Measurements from ENCODE around the gene PDE4B.

GRCh38 chr1:66265796-66266195 lies 473.1 kb downstream of the PDE4B start:
- TF ChIP-seq GLMP (CRISPR knock-in tag; IDR thresholded peaks at IDR 0.05; ENCODE audit: borderline replicate concordance) (no peak), SMARCC2 (IDR thresholded peaks at IDR 0.05) (no peak), MAFG (CRISPR knock-in tag; IDR thresholded peaks at IDR 0.05) (no peak), KDM2A (CRISPR knock-in tag; IDR thresholded peaks at IDR 0.05; ENCODE audit: borderline replicate concordance, low read depth) (no peak), ZNF121 (CRISPR knock-in tag; IDR thresholded peaks at IDR 0.05) (no peak), TAF1 (CRISPR knock-in tag; IDR thresholded peaks at IDR 0.05) (no peak), ZNF552 (CRISPR knock-in tag; IDR thresholded peaks at IDR 0.05; ENCODE audit: borderline replicate concordance) (no peak), ZNF75D (CRISPR knock-in tag; IDR thresholded peaks at IDR 0.05; ENCODE audit: borderline replicate concordance) (no peak)
- TF ChIP-seq, protein P1, sequence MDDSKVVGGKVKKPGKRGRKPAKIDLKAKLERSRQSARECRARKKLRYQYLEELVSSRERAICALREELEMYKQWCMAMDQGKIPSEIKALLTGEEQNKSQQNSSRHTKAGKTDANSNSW (CRISPR knock-in tag; IDR thresholded peaks at IDR 0.05; ENCODE audit: borderline replicate concordance): no peak

Data from HepG2 (cell line).